GM23338 (cell line): ENCODE measurements around the gene RHOXF2.

ENCODE experiments used
- CREB1 ChIP-seq: fragments of 250-450 bp; sonication (Bioruptor Pico); IDR thresholded peaks from 2 replicates; pipeline ENCODE4 v1.5.0; 2020; ENCODE audit warnings: low read depth, mild to moderate bottlenecking, moderate library complexity
- EZH2 ChIP-seq: fragments of 200-600 bp; sonication (generic); IDR thresholded peaks from one replicate; pipeline ENCODE4 v1.8.0; 2017; ENCODE audit warnings: antibody characterized with exemption, mild to moderate bottlenecking, low read depth; ENCODE audit not compliant: unreplicated experiment
- EZH2phosphoT487 ChIP-seq: fragments of 200-600 bp; sonication (generic); IDR thresholded peaks from one replicate; pipeline ENCODE4 v1.8.1; 2018; ENCODE audit warnings: antibody characterized with exemption; ENCODE audit not compliant: unreplicated experiment
- POLR2AphosphoS5 ChIP-seq: IDR thresholded peaks from 2 replicates; pipeline ENCODE4 v1.6.1; 2016; ENCODE audit warnings: antibody characterized with exemption, low read depth
- STAT1 ChIP-seq: IDR thresholded peaks from one replicate; pipeline ENCODE4 v1.6.1; 2016; ENCODE audit warnings: antibody characterized with exemption; ENCODE audit not compliant: unreplicated experiment
- ZNF114 ChIP-seq: fragments of 250-450 bp; sonication (Bioruptor Pico); IDR thresholded peaks from 2 replicates; pipeline ENCODE4 v1.5.0; 2020; ENCODE audit warnings: mild to moderate bottlenecking, moderate library complexity
- ZNF331 ChIP-seq: fragments of 250-450 bp; sonication (Bioruptor Pico); IDR thresholded peaks from 2 replicates; pipeline ENCODE4 v1.5.0; 2020; ENCODE audit warnings: low read depth, mild to moderate bottlenecking, moderate library complexity
- TF ChIP-seq, protein P1 (sequence below), 2 experiments: fragments of 200-600 bp in 1 of 2; sonication (generic) in 1 of 2; conservative IDR thresholded peaks; 2 replicates each; pipeline versions ENCODE4 v1.5.1 to v1.6.1; 2016 to 2017; ENCODE audit warnings: antibody characterized with exemption in 2 of 2, low read depth in 2 of 2, mild to moderate bottlenecking in 2 of 2, moderate library complexity in 1 of 2
- TF ChIP-seq, protein P2 (sequence below): IDR thresholded peaks from one replicate; pipeline ENCODE4 v1.6.1; 2018; ENCODE audit warnings: antibody characterized with exemption; ENCODE audit not compliant: unreplicated experiment

DNA sequence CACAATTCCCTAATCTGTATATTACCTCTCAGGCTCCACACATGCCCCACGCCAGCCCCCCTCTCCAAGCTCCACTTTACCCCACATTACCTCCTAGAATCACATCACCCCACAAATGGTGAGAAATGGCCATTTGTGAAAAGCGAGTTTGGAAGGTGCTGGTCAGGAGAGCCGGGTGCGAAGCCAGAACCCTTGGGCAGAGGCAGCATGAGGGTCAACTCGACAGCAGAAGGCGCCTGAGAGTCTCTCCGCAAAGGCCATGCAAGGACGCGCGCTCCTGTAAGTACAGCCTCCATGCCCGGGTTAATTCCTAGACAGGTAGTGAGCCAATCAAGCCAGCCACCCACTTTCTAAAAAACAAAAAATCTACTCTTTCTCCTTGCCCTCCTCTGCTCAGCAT lies 42.4 kb downstream of the RHOXF2 start:
- TF ChIP-seq, protein P1, sequence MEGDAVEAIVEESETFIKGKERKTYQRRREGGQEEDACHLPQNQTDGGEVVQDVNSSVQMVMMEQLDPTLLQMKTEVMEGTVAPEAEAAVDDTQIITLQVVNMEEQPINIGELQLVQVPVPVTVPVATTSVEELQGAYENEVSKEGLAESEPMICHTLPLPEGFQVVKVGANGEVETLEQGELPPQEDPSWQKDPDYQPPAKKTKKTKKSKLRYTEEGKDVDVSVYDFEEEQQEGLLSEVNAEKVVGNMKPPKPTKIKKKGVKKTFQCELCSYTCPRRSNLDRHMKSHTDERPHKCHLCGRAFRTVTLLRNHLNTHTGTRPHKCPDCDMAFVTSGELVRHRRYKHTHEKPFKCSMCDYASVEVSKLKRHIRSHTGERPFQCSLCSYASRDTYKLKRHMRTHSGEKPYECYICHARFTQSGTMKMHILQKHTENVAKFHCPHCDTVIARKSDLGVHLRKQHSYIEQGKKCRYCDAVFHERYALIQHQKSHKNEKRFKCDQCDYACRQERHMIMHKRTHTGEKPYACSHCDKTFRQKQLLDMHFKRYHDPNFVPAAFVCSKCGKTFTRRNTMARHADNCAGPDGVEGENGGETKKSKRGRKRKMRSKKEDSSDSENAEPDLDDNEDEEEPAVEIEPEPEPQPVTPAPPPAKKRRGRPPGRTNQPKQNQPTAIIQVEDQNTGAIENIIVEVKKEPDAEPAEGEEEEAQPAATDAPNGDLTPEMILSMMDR (conservative IDR thresholded peaks at IDR 0.05; ENCODE audit: low read depth in 2 of 2): peak in 1 of 2 experiments; percentile 43; a peak in 2 of 4 replicates
- TF ChIP-seq STAT1 (no peak), EZH2phosphoT487 (no peak), ZNF331 (CRISPR knock-in tag) (no peak), EZH2 (no peak), POLR2AphosphoS5 (no peak), CREB1 (no peak), ZNF114 (no peak)
- TF ChIP-seq, protein P2, sequence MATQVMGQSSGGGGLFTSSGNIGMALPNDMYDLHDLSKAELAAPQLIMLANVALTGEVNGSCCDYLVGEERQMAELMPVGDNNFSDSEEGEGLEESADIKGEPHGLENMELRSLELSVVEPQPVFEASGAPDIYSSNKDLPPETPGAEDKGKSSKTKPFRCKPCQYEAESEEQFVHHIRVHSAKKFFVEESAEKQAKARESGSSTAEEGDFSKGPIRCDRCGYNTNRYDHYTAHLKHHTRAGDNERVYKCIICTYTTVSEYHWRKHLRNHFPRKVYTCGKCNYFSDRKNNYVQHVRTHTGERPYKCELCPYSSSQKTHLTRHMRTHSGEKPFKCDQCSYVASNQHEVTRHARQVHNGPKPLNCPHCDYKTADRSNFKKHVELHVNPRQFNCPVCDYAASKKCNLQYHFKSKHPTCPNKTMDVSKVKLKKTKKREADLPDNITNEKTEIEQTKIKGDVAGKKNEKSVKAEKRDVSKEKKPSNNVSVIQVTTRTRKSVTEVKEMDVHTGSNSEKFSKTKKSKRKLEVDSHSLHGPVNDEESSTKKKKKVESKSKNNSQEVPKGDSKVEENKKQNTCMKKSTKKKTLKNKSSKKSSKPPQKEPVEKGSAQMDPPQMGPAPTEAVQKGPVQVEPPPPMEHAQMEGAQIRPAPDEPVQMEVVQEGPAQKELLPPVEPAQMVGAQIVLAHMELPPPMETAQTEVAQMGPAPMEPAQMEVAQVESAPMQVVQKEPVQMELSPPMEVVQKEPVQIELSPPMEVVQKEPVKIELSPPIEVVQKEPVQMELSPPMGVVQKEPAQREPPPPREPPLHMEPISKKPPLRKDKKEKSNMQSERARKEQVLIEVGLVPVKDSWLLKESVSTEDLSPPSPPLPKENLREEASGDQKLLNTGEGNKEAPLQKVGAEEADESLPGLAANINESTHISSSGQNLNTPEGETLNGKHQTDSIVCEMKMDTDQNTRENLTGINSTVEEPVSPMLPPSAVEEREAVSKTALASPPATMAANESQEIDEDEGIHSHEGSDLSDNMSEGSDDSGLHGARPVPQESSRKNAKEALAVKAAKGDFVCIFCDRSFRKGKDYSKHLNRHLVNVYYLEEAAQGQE: no peak
